Mesendoderm (in vitro differentiated cells): ENCODE data around the gene ING3. TPM values are rescaled to one million over a fixed set of nuclear protein-coding genes. Genes with fewer than 3 reads are reported as not detected.

Source experiments
- DNase-seq: peaks from one replicate; pipeline ENCODE4 v3.0.0; 2013
- H2AK5ac ChIP-seq: 2 replicates; pipeline ENCODE4 v1.6.1; 2013; ENCODE audit warnings: low read length, inconsistent platforms
- H2BK120ac ChIP-seq: 2 replicates; pipeline ENCODE4 v1.6.1; 2013; ENCODE audit warnings: low read depth, mild to moderate bottlenecking, low read length, moderate library complexity, mixed read lengths
- H2BK15ac ChIP-seq: replicated peaks from 2 replicates; pipeline ENCODE4 v1.6.1; 2013; ENCODE audit warnings: low read depth, mild to moderate bottlenecking, moderate library complexity
- H2BK5ac ChIP-seq: 2 replicates; pipeline ENCODE4 v1.6.1; 2013; ENCODE audit warnings: low read length, inconsistent platforms
- H3K18ac ChIP-seq: 2 replicates; pipeline ENCODE4 v1.6.1; 2013; ENCODE audit warnings: mild to moderate bottlenecking, low read length, mixed read lengths
- H3K23ac ChIP-seq: one replicate; pipeline ENCODE4 v1.6.1; 2013; ENCODE audit warnings: low read length
- H3K27ac ChIP-seq: 2 replicates; pipeline ENCODE4 v1.5.1; 2013; ENCODE audit warnings: low read depth, mild to moderate bottlenecking, inconsistent platforms, low read length, moderate library complexity
- H3K27me3 ChIP-seq: 2 replicates; pipeline ENCODE4 v1.6.1; 2013; ENCODE audit warnings: low read length, control low read depth, mild to moderate bottlenecking, inconsistent platforms; ENCODE audit not compliant: insufficient read depth, poor library complexity
- H3K36me3 ChIP-seq: 2 replicates; pipeline ENCODE4 v1.6.1; 2013; ENCODE audit warnings: low read length, inconsistent platforms; ENCODE audit not compliant: control insufficient read depth, insufficient read depth
- H3K4ac ChIP-seq: one replicate; pipeline ENCODE4 v1.6.1; 2013; ENCODE audit warnings: low read depth, mild to moderate bottlenecking, low read length, moderate library complexity
- H3K4me1 ChIP-seq: 2 replicates; pipeline ENCODE4 v1.6.1; 2013; ENCODE audit warnings: low read depth, low read length, inconsistent platforms; ENCODE audit not compliant: control insufficient read depth
- H3K4me2 ChIP-seq: 2 replicates; pipeline ENCODE4 v1.6.1; 2013; ENCODE audit warnings: low read length
- H3K4me3 ChIP-seq: 2 replicates; pipeline ENCODE4 v1.5.1; 2013; ENCODE audit warnings: mild to moderate bottlenecking, low read length
- H3K56ac ChIP-seq: one replicate; pipeline ENCODE4 v1.6.1; 2013; ENCODE audit warnings: low read length
- H3K79me1 ChIP-seq: 2 replicates; pipeline ENCODE4 v1.6.1; 2013; ENCODE audit warnings: low read length, inconsistent platforms
- H3K79me2 ChIP-seq: 2 replicates; pipeline ENCODE4 v1.6.1; 2013; ENCODE audit warnings: mild to moderate bottlenecking, low read length; ENCODE audit not compliant: control insufficient read depth, insufficient read depth
- H3K9ac ChIP-seq: 2 replicates; pipeline ENCODE4 v1.6.1; 2013; ENCODE audit warnings: low read length, inconsistent platforms
- H4K5ac ChIP-seq: one replicate; pipeline ENCODE4 v1.6.1; 2013; ENCODE audit warnings: low read length
- H4K8ac ChIP-seq: one replicate; pipeline ENCODE4 v1.6.1; 2013; ENCODE audit warnings: low read depth, mild to moderate bottlenecking, control low read depth, low read length, moderate library complexity
- WGBS: extraction: QIAGEN DNeasy Blood & Tissue Kit; methylation state at CpG from one replicate; pipeline ENCODE4 v1.1.7; 2013; ENCODE audit warnings: low lambda C conversion rate, missing lambda C conversion rate; ENCODE audit not compliant: insufficient coverage; ENCODE audit errors: extremely low coverage; 5-methylcytosine and 5-hydroxymethylcytosine counted together
- polyA plus RNA-seq, 2 experiments: library from polyadenylated mRNA; stranded (reverse); fragments of 200-250 nt; gene quantifications; one replicate each; pipeline ENCODE4 v1.2.3, GENCODE V29; 2013

Gene ING3
- 28.5 TPM for polyA plus RNA-seq (2013, experiment 1 of 2)
- 29.5 TPM for polyA plus RNA-seq (2013, experiment 2 of 2)

GRCh38 chr7:120950539-120951308 is at the start of gene ING3:
Gene ING3, plus strand, starts transcription at chr7:120950777. Its CDS starts 120 bp downstream, at chr7:120950897.
- Histone ChIP-seq H3K18ac (peak within 1 kb of the TSS; percentile 99), H2AK5ac (no peak within 1 kb of the TSS), H2BK15ac (no peak within 1 kb of the TSS), H3K79me2 (peaks cover 7% of the 10 kb centered on the region), H3K56ac (peak within 1 kb of the TSS; percentile 99), H3K4me1 (no peaks in the 10 kb centered on the region), H3K27me3 (no peaks in the 10 kb centered on the region), H3K23ac (no peak within 1 kb of the TSS), H2BK5ac (peak within 1 kb of the TSS; percentile 88), H3K4ac (peak within 1 kb of the TSS; percentile 95), H3K79me1 (peaks cover 3% of the 10 kb centered on the region), H3K4me2 (peak within 1 kb of the TSS; percentile 96), H3K36me3 (no peaks in the 10 kb centered on the region), H4K8ac (peak within 1 kb of the TSS; percentile 97), H3K27ac (peak within 1 kb of the TSS; percentile 97), H2BK120ac (no peak within 1 kb of the TSS), H3K4me3 (peak within 1 kb of the TSS; percentile 82), H4K5ac (no peak within 1 kb of the TSS), H3K9ac (peak within 1 kb of the TSS; percentile 97)
- DNase-seq, result peak; percentile 99
- no CpG with 5 or more reads among the region's 71 CpGs for WGBS

- Histone ChIP-seq H3K18ac (no peak overlapping the region), H2BK120ac (no peak overlapping the region), H3K4me1 (no peaks in the 10 kb centered on the region)
These were observed 35.1 kb upstream of the ING3 start for GRCh38 chr7:120915314-120916105.

GRCh38 chr7:120916121-120916520 is 34.5 kb upstream of the ING3 start:
- Histone ChIP-seq H2BK120ac (no peak overlapping the region), H2AK5ac (no peak overlapping the region), H4K5ac (no peak overlapping the region), H3K4me1 (no peaks in the 10 kb centered on the region), H3K36me3 (no peaks in the 10 kb centered on the region), H3K23ac (no peak overlapping the region), H3K4ac (no peak overlapping the region), H3K4me3 (no peak overlapping the region), H3K18ac (no peak overlapping the region), H3K27ac (no peak overlapping the region), H4K8ac (no peak overlapping the region), H3K79me1 (no peaks in the 10 kb centered on the region), H3K4me2 (no peak overlapping the region), H3K79me2 (no peaks in the 10 kb centered on the region), H3K9ac (no peak overlapping the region), H2BK15ac (no peak overlapping the region), H3K56ac (no peak overlapping the region), H2BK5ac (no peak overlapping the region), H3K27me3 (no peaks in the 10 kb centered on the region)
- peak; percentile 14 for DNase-seq
- WGBS, result no CpG with 5 or more reads among the region's 3 CpGs

More at GRCh38 chr7:120915314-120916105, 35.1 kb upstream of the ING3 start:
- no peak overlapping the region for H3K9ac ChIP-seq
- H3K4me2 ChIP-seq, result no peak overlapping the region
- DNase-seq, result no peak
- no peak overlapping the region for H2AK5ac ChIP-seq
- H2BK5ac ChIP-seq, result no peak overlapping the region
- H3K79me2 ChIP-seq, result no peaks in the 10 kb centered on the region
- no peaks in the 10 kb centered on the region for H3K27me3 ChIP-seq
- H4K5ac ChIP-seq, result no peak overlapping the region
- no peak overlapping the region for H2BK15ac ChIP-seq
- H3K4me3 ChIP-seq, result no peak overlapping the region
- WGBS, result no CpG with 5 or more reads among the region's 2 CpGs
- H3K4ac ChIP-seq, result no peak overlapping the region
- no peaks in the 10 kb centered on the region for H3K79me1 ChIP-seq
- H3K23ac ChIP-seq, result no peak overlapping the region
- H3K36me3 ChIP-seq, result no peaks in the 10 kb centered on the region
- H4K8ac ChIP-seq, result no peak overlapping the region
- no peak overlapping the region for H3K56ac ChIP-seq
- no peak overlapping the region for H3K27ac ChIP-seq

- Histone ChIP-seq H3K4me2 (no peak overlapping the region), H3K4me3 (no peak overlapping the region), H3K4ac (no peak overlapping the region), H3K27ac (no peak overlapping the region), H2BK5ac (no peak overlapping the region), H3K23ac (no peak overlapping the region), H2BK120ac (no peak overlapping the region), H3K79me2 (no peaks in the 10 kb centered on the region), H3K4me1 (no peaks in the 10 kb centered on the region), H3K56ac (no peak overlapping the region), H3K36me3 (no peaks in the 10 kb centered on the region), H4K8ac (no peak overlapping the region), H4K5ac (no peak overlapping the region), H3K27me3 (no peaks in the 10 kb centered on the region), H2BK15ac (no peak overlapping the region), H2AK5ac (no peak overlapping the region), H3K18ac (no peak overlapping the region), H3K9ac (no peak overlapping the region), H3K79me1 (no peaks in the 10 kb centered on the region)
- DNase-seq, result no peak
- no CpG with 5 or more reads among the region's 1 CpG for whole genome bisulfite sequencing
These were observed 34.0 kb upstream of the ING3 start for GRCh38 chr7:120916538-120916937.

GRCh38 chr7:120919466-120919865 is 31.1 kb upstream of the ING3 start:
- H3K79me2 ChIP-seq, result no peaks in the 10 kb centered on the region
- H3K18ac ChIP-seq, result no peak overlapping the region
- H3K56ac ChIP-seq, result no peak overlapping the region
- no peak overlapping the region for H2BK5ac ChIP-seq
- H2BK120ac ChIP-seq, result no peak overlapping the region
- no peaks in the 10 kb centered on the region for H3K79me1 ChIP-seq
- H4K8ac ChIP-seq, result no peak overlapping the region
- no peak overlapping the region for H3K4me3 ChIP-seq
- H3K4ac ChIP-seq, result no peak overlapping the region
- no peak for DNase-seq
- no peak overlapping the region for H3K4me2 ChIP-seq
- no peak overlapping the region for H3K27ac ChIP-seq
- H3K23ac ChIP-seq, result no peak overlapping the region
- no peaks in the 10 kb centered on the region for H3K36me3 ChIP-seq
- H3K4me1 ChIP-seq, result no peaks in the 10 kb centered on the region
- H2AK5ac ChIP-seq, result no peak overlapping the region
- no peaks in the 10 kb centered on the region for H3K27me3 ChIP-seq
- no peak overlapping the region for H3K9ac ChIP-seq
- H2BK15ac ChIP-seq, result no peak overlapping the region
- H4K5ac ChIP-seq, result no peak overlapping the region
